HepG2 (cell line): ENCODE results near the gene MRPS31. TPM values are rescaled to one million over a fixed set of nuclear protein-coding genes. Genes with fewer than 3 reads are reported as not detected.

ENCODE experiments used
- ARID5B ChIP-seq: IDR thresholded peaks from 2 replicates; pipeline ENCODE4 v1.4.0; 2020; ENCODE audit warnings: mild to moderate bottlenecking, missing genetic modification reagents
- ASH2L ChIP-seq: fragments of 300-600, 200-600 bp; sonication (generic); IDR thresholded peaks from 2 replicates; pipeline ENCODE4 v1.7.0; 2017; ENCODE audit warnings: low read depth, mild to moderate bottlenecking, moderate library complexity, mixed read lengths, low read length; ENCODE audit not compliant: insufficient read length
- FOXA3 ChIP-seq: IDR thresholded peaks from 2 replicates; pipeline ENCODE4 v1.6.1; 2016; ENCODE audit warnings: missing genetic modification reagents, missing compliant biosample characterization
- FOXO4 ChIP-seq: sonication (generic); formaldehyde crosslinking; conservative IDR thresholded peaks from 2 replicates; pipeline ENCODE4 v1.8.1; 2023; ENCODE audit warnings: missing genetic modification reagents
- IKZF1 ChIP-seq: fragments of 450-650 bp; IDR thresholded peaks from 2 replicates; pipeline ENCODE4 v1.7.1; 2016
- JUNB ChIP-seq: sonication (generic); formaldehyde crosslinking; IDR thresholded peaks from 2 replicates; pipeline ENCODE4 v1.8.0; 2022; ENCODE audit warnings: missing genetic modification reagents, mild to moderate bottlenecking, borderline replicate concordance
- KAT7 ChIP-seq: IDR thresholded peaks from 2 replicates; pipeline ENCODE4 v1.6.1; 2018; ENCODE audit warnings: borderline replicate concordance, missing compliant biosample characterization
- KDM2A ChIP-seq: sonication (generic); formaldehyde crosslinking; IDR thresholded peaks from 2 replicates; pipeline ENCODE4 v1.4.0; 2020; ENCODE audit warnings: low read depth, missing genetic modification reagents, borderline replicate concordance
- NKX3-1 ChIP-seq: sonication (generic); formaldehyde crosslinking; IDR thresholded peaks from 2 replicates; pipeline ENCODE4 v1.5.0; 2020; ENCODE audit warnings: missing genetic modification reagents
- RXRB ChIP-seq: IDR thresholded peaks from 2 replicates; pipeline ENCODE4 v1.6.1; 2016; ENCODE audit warnings: borderline replicate concordance, missing genetic modification reagents, missing compliant biosample characterization
- TAF1 ChIP-seq: sonication (generic); formaldehyde crosslinking; IDR thresholded peaks from 2 replicates; pipeline ENCODE4 v1.4.0; 2020; ENCODE audit warnings: missing genetic modification reagents
- TFDP2 ChIP-seq: sonication (generic); formaldehyde crosslinking; IDR thresholded peaks from 2 replicates; pipeline ENCODE4 v1.4.0; 2020; ENCODE audit warnings: missing genetic modification reagents
- ZKSCAN8 ChIP-seq: IDR thresholded peaks from 2 replicates; pipeline ENCODE4 v1.6.1; 2016; ENCODE audit warnings: borderline replicate concordance, missing genetic modification reagents, missing compliant biosample characterization
- ZMYM4 ChIP-seq: sonication (generic); formaldehyde crosslinking; IDR thresholded peaks from 2 replicates; pipeline ENCODE4 v1.8.1; 2023; ENCODE audit warnings: mild to moderate bottlenecking, missing genetic modification reagents
- ZNF232 ChIP-seq: sonication (generic); formaldehyde crosslinking; IDR thresholded peaks from 2 replicates; pipeline ENCODE4 v1.4.0; 2020; ENCODE audit warnings: missing genetic modification reagents, borderline replicate concordance
- ZNF431 ChIP-seq: sonication (generic); formaldehyde crosslinking; IDR thresholded peaks from 2 replicates; pipeline ENCODE4 v1.9.0; 2022; ENCODE audit warnings: missing genetic modification reagents, low read depth, mild to moderate bottlenecking, borderline replicate concordance
- ZNF607 ChIP-seq: sonication (generic); formaldehyde crosslinking; IDR thresholded peaks from 2 replicates; pipeline ENCODE4 v1.5.1; 2020; ENCODE audit warnings: missing genetic modification reagents, mild to moderate bottlenecking, borderline replicate concordance
- ZNF614 ChIP-seq: IDR thresholded peaks from 2 replicates; pipeline ENCODE4 v1.6.1; 2018; ENCODE audit warnings: missing biosample characterization, missing genetic modification reagents, inconsistent platforms, borderline replicate concordance
- polyA plus RNA-seq, 8 experiments: library from polyadenylated mRNA; depleted of rRNA in 3 of 8; stranded (reverse) in 7 of 8; unstranded in 1 of 8; fragments of >200 nt; fragmentation: Illumina TruSeq in 4 of 8; extraction: Trizol in 4 of 8; gene quantifications; 2 replicates each; pipeline versions ENCODE4 v1.2.1 to v1.2.3, GENCODE V29; 2011 to 2016; ENCODE audit warnings: low read depth in 4 of 8, missing spikeins in 1 of 8, mixed read lengths in 1 of 8; ENCODE audit not compliant: insufficient read depth in 1 of 8
- total RNA-seq, 5 experiments: library from RNA; depleted of rRNA; stranded (reverse); fragments of >200 nt; fragmentation: Illumina TruSeq; extraction: Trizol; gene quantifications; 2 replicates each; pipeline ENCODE4 v1.2.3, GENCODE V29; 2016; ENCODE audit warnings: low read depth in 1 of 5

Gene MRPS31
- total and polyA plus RNA-seq, 2 of the 13 experiments (the other 11 are each of a cell fraction or from before 2014, with no cell fraction given), result 23.7 to 34.1 TPM

GRCh38 chr13:40789275-40790153 lies 18.5 kb upstream of the MRPS31 start, which contains the start of gene SLC25A15 (continued):
- TF ChIP-seq TFDP2 (CRISPR knock-in tag), result peak; percentile 48; the same call in 1 of the 2 replicates
- no peak for TF ChIP-seq ZNF614
- no peak for TF ChIP-seq JUNB (CRISPR knock-in tag)
- 0 out of 2 replicates have a peak, but pooled peaks have one; percentile 3 for TF ChIP-seq ZNF232 (CRISPR knock-in tag)
- peak; percentile 43 for TF ChIP-seq KDM2A (CRISPR knock-in tag)
- peak; percentile 37 for TF ChIP-seq ASH2L
- no peak for TF ChIP-seq FOXO4 (CRISPR knock-in tag)
- no peak for TF ChIP-seq IKZF1
- 0 out of 2 replicates have a peak, but pooled peaks have one; percentile 50 for TF ChIP-seq KAT7 (CRISPR knock-in tag)
- 0 out of 2 replicates have a peak, but pooled peaks have one; percentile 33 for TF ChIP-seq NKX3-1 (CRISPR knock-in tag)
- TF ChIP-seq RXRB (CRISPR knock-in tag), result peak; percentile 36; the same call in 1 of the 2 replicates
- TF ChIP-seq ZMYM4 (CRISPR knock-in tag), result peak; percentile 87
- peak; percentile 31; the same call in 1 of the 2 replicates for TF ChIP-seq ZNF607 (CRISPR knock-in tag)
- no peak for TF ChIP-seq ZKSCAN8 (CRISPR knock-in tag)
- TF ChIP-seq TAF1, result peak; percentile 63
- no peak for TF ChIP-seq ARID5B (CRISPR knock-in tag)
- peak; percentile 33 for TF ChIP-seq FOXA3
- peak; percentile 79; the same call in 1 of the 2 replicates for TF ChIP-seq ZNF431 (CRISPR knock-in tag)
